ENCODE data around the gene MATK. TPM values are rescaled to one million over a fixed set of nuclear protein-coding genes. Genes with fewer than 3 reads are reported as not detected.

The MATK gene
- total RNA-seq, 1 experiment from 2014 or later, result 0.29 TPM

- H3K36me3 ChIP-seq (ENCODE audit: control insufficient read depth, insufficient read depth, low read length), result no peaks in the 10 kb centered on the region
- H3K27me3 Mint-ChIP-seq (ENCODE audit: insufficient read depth, unreplicated experiment), result no peaks in the 10 kb centered on the region
- no peaks in the 10 kb centered on the region for H3K4me1 Mint-ChIP-seq (ENCODE audit: low read depth, unreplicated experiment)
- no peaks in the 10 kb centered on the region for H3K9me3 Mint-ChIP-seq (ENCODE audit: unreplicated experiment)
- no peak for DNase-seq
- no peak overlapping the region for H3K27ac Mint-ChIP-seq (ENCODE audit: unreplicated experiment)
- H3K4me1 ChIP-seq, result no peaks in the 10 kb centered on the region
- TF ChIP-seq, protein P1, sequence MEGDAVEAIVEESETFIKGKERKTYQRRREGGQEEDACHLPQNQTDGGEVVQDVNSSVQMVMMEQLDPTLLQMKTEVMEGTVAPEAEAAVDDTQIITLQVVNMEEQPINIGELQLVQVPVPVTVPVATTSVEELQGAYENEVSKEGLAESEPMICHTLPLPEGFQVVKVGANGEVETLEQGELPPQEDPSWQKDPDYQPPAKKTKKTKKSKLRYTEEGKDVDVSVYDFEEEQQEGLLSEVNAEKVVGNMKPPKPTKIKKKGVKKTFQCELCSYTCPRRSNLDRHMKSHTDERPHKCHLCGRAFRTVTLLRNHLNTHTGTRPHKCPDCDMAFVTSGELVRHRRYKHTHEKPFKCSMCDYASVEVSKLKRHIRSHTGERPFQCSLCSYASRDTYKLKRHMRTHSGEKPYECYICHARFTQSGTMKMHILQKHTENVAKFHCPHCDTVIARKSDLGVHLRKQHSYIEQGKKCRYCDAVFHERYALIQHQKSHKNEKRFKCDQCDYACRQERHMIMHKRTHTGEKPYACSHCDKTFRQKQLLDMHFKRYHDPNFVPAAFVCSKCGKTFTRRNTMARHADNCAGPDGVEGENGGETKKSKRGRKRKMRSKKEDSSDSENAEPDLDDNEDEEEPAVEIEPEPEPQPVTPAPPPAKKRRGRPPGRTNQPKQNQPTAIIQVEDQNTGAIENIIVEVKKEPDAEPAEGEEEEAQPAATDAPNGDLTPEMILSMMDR (IDR thresholded peaks at IDR 0.05; ENCODE audit: insufficient read depth in 1 of 2, low read depth in 1 of 2, low read length in 1 of 2, severe bottlenecking in 1 of 2, unreplicated experiment in 1 of 2), result no peak
- BruUV-seq (replicated peaks), result no TSS peak
- POLR2A ChIA-PET, result no interaction called here
- H3K36me3 Mint-ChIP-seq (ENCODE audit: insufficient read depth, unreplicated experiment), result no peaks in the 10 kb centered on the region
- H3K9me3 ChIP-seq, result no peaks in the 10 kb centered on the region
- H3K4me3 Mint-ChIP-seq (ENCODE audit: unreplicated experiment), result no peak overlapping the region
- no peak overlapping the region for H3K4me3 ChIP-seq (ENCODE audit: low read depth, low read length)
- CTCF ChIA-PET, result no interaction called here
- no peaks in the 10 kb centered on the region for H3K27me3 ChIP-seq (replicated peaks; ENCODE audit: control insufficient read depth, insufficient read depth, low read length)
- intact Hi-C loops (cut with micrococcal nuclease; ENCODE audit: unreplicated experiment), result no loop called here
Measured at GRCh38 chr19:3809881-3810707, 23.9 kb upstream of the MATK start.

- no TSS peak for BruUV-seq (replicated peaks)
- POLR2A ChIA-PET, result no interaction called here
Measured at GRCh38 chr19:3808420-3809143, 22.4 kb upstream of the MATK start.

GRCh38 chr19:3807574-3808354 is 21.6 kb upstream of the MATK start:
- POLR2A ChIA-PET, result no interaction called here
- no peaks in the 10 kb centered on the region for H3K27me3 Mint-ChIP-seq (ENCODE audit: insufficient read depth, unreplicated experiment)

More at GRCh38 chr19:3808420-3809143, 22.4 kb upstream of the MATK start:
- Mint-ChIP-seq H3K36me3 (ENCODE audit: insufficient read depth, unreplicated experiment) (no peaks in the 10 kb centered on the region), H3K4me3 (ENCODE audit: unreplicated experiment) (no peak overlapping the region), H3K4me1 (ENCODE audit: low read depth, unreplicated experiment) (no peaks in the 10 kb centered on the region), H3K9me3 (ENCODE audit: unreplicated experiment) (no peaks in the 10 kb centered on the region), H3K27ac (ENCODE audit: unreplicated experiment) (no peak overlapping the region), H3K27me3 (ENCODE audit: insufficient read depth, unreplicated experiment) (no peaks in the 10 kb centered on the region)
- no peak overlapping the region for H3K4me3 ChIP-seq (ENCODE audit: low read depth, low read length)
- no peaks in the 10 kb centered on the region for H3K36me3 ChIP-seq (ENCODE audit: control insufficient read depth, insufficient read depth, low read length)
- TF ChIP-seq, protein P1 (IDR thresholded peaks at IDR 0.05; ENCODE audit: insufficient read depth in 1 of 2, low read depth in 1 of 2, low read length in 1 of 2, severe bottlenecking in 1 of 2, unreplicated experiment in 1 of 2), result no peak
- H3K9me3 ChIP-seq, result no peaks in the 10 kb centered on the region
- no peak for DNase-seq
- intact Hi-C loops (cut with micrococcal nuclease; ENCODE audit: unreplicated experiment), result no loop called here
- no peaks in the 10 kb centered on the region for H3K27me3 ChIP-seq (replicated peaks; ENCODE audit: control insufficient read depth, insufficient read depth, low read length)
- CTCF ChIA-PET, result no interaction called here
- H3K4me1 ChIP-seq, result no peaks in the 10 kb centered on the region

More at GRCh38 chr19:3807574-3808354, 21.6 kb upstream of the MATK start:
- Mint-ChIP-seq H3K9me3 (ENCODE audit: unreplicated experiment) (no peaks in the 10 kb centered on the region), H3K4me1 (ENCODE audit: low read depth, unreplicated experiment) (no peaks in the 10 kb centered on the region), H3K27ac (ENCODE audit: unreplicated experiment) (no peak overlapping the region), H3K4me3 (ENCODE audit: unreplicated experiment) (no peak overlapping the region), H3K36me3 (ENCODE audit: insufficient read depth, unreplicated experiment) (no peaks in the 10 kb centered on the region)
- no peak for DNase-seq
- no peaks in the 10 kb centered on the region for H3K9me3 ChIP-seq
- no peaks in the 10 kb centered on the region for H3K4me1 ChIP-seq
- BruUV-seq (replicated peaks), result no TSS peak
- no peaks in the 10 kb centered on the region for H3K27me3 ChIP-seq (replicated peaks; ENCODE audit: control insufficient read depth, insufficient read depth, low read length)
- H3K4me3 ChIP-seq (ENCODE audit: low read depth, low read length), result no peak overlapping the region
- intact Hi-C loops (cut with micrococcal nuclease; ENCODE audit: unreplicated experiment), result no loop called here
- TF ChIP-seq, protein P1 (IDR thresholded peaks at IDR 0.05; ENCODE audit: insufficient read depth in 1 of 2, low read depth in 1 of 2, low read length in 1 of 2, severe bottlenecking in 1 of 2, unreplicated experiment in 1 of 2), result no peak
- H3K36me3 ChIP-seq (ENCODE audit: control insufficient read depth, insufficient read depth, low read length), result no peaks in the 10 kb centered on the region
- CTCF ChIA-PET, result no interaction called here
